ENCODE data around the gene ZWILCH. TPM values are rescaled to one million over a fixed set of nuclear protein-coding genes. Genes with fewer than 3 reads are reported as not detected.

ZWILCH gene
- total and polyA plus RNA-seq, 9 of the 15 experiments (the other 6 are each of a cell fraction or from before 2014, with no cell fraction given): 32.8 to 94.2 (median 52.1) TPM

DNA sequence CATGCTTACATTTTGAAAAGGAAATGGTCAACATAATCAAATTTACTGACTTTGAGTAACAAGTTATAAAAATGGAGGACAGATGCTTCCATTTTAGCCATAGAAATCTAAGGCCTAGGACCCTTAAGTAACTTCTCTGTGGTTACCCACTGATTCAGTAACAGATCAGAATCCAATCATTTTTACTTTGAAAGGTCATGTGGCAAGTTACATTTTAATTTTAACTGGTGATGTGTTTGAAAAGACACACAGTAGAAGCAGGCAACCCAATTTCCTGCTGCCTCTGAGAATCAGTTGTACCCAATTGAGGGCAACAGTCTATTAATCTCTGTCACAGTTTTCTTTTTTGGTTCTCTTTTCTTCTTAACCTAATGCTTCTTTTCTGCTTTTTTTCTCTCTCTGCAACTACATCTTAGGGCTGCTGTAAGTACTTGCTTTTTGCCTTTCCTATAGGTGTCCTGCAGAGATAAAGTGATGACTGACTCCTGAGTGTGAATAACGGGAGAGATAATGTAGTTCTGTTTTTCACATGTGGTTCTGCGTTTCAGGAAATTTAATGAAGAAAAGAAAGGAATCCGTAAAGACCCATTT is 3.3 kb downstream of the ZWILCH start (continued):
- TF ChIP-seq JUND (IDR thresholded peaks at IDR 0.05; ENCODE audit: borderline replicate concordance, low read depth, low read length) (peak; percentile 18; the same call in 1 of the 2 replicates), JUND (tag; IDR thresholded peaks at IDR 0.05; ENCODE audit: borderline replicate concordance, low read depth, low read length) (no peak), ZNF830 (CRISPR knock-in tag; IDR thresholded peaks at IDR 0.05) (no peak), JUN (IDR thresholded peaks at IDR 0.05; ENCODE audit: borderline replicate concordance, low read depth, low read length) (no peak), JUN (CRISPR knock-in tag; IDR thresholded peaks at IDR 0.05; ENCODE audit: borderline replicate concordance) (no peak), ZNF707 (CRISPR knock-in tag; conservative IDR thresholded peaks at IDR 0.05) (no peak), BDP1 (IDR thresholded peaks at IDR 0.05; ENCODE audit: insufficient read depth, insufficient read length) (no peak), ZBTB7A (IDR thresholded peaks at IDR 0.05; ENCODE audit: borderline replicate concordance, control insufficient read depth, low read depth, low read length) (no peak), CBFA2T3 (IDR thresholded peaks at IDR 0.05) (peak; percentile 58), ARID1B (IDR thresholded peaks at IDR 0.05) (peak; percentile 68), NR2C2 (CRISPR knock-in tag; IDR thresholded peaks at IDR 0.05) (no peak), NR2C2 (tag; IDR thresholded peaks at IDR 0.05) (no peak), SMARCA4 (IDR thresholded peaks at IDR 0.05) (peak; percentile 64; the same call in 1 of the 2 replicates), FOXM1 (IDR thresholded peaks at IDR 0.05; ENCODE audit: low read depth) (no peak), FOXM1 (CRISPR knock-in tag; IDR thresholded peaks at IDR 0.05; ENCODE audit: low read depth) (no peak), ZC3H4 (CRISPR knock-in tag; IDR thresholded peaks at IDR 0.05; ENCODE audit: borderline replicate concordance) (no peak), ZNF75A (CRISPR knock-in tag; IDR thresholded peaks at IDR 0.05) (no peak), JUNB (CRISPR knock-in tag; conservative IDR thresholded peaks at IDR 0.05) (no peak), XRCC3 (IDR thresholded peaks at IDR 0.05) (no peak), PHB (CRISPR knock-in tag; IDR thresholded peaks at IDR 0.05) (no peak), NFYB (IDR thresholded peaks at IDR 0.05; ENCODE audit: extremely low read depth, insufficient read length) (no peak), MEF2D (tag; conservative IDR thresholded peaks at IDR 0.05; ENCODE audit: low read depth) (no peak), SP2 (IDR thresholded peaks at IDR 0.05; ENCODE audit: extremely low read depth, low read depth, low read length, poor library complexity, severe bottlenecking) (no peak), MEIS2 (IDR thresholded peaks at IDR 0.05; ENCODE audit: partially characterized antibody) (peak; percentile 61), TAL1 (IDR thresholded peaks at IDR 0.05) (peak; percentile 26; the same call in 1 of the 2 replicates), RCOR1 (IDR thresholded peaks at IDR 0.05; ENCODE audit: borderline replicate concordance in 1 of 2, low read depth in 2 of 2, low read length in 2 of 2) (no peak)
- TF ChIP-seq, protein P1, sequence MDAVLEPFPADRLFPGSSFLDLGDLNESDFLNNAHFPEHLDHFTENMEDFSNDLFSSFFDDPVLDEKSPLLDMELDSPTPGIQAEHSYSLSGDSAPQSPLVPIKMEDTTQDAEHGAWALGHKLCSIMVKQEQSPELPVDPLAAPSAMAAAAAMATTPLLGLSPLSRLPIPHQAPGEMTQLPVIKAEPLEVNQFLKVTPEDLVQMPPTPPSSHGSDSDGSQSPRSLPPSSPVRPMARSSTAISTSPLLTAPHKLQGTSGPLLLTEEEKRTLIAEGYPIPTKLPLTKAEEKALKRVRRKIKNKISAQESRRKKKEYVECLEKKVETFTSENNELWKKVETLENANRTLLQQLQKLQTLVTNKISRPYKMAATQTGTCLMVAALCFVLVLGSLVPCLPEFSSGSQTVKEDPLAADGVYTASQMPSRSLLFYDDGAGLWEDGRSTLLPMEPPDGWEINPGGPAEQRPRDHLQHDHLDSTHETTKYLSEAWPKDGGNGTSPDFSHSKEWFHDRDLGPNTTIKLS (IDR thresholded peaks at IDR 0.05; ENCODE audit: borderline replicate concordance, low read depth): no peak
- TF ChIP-seq, protein P2, sequence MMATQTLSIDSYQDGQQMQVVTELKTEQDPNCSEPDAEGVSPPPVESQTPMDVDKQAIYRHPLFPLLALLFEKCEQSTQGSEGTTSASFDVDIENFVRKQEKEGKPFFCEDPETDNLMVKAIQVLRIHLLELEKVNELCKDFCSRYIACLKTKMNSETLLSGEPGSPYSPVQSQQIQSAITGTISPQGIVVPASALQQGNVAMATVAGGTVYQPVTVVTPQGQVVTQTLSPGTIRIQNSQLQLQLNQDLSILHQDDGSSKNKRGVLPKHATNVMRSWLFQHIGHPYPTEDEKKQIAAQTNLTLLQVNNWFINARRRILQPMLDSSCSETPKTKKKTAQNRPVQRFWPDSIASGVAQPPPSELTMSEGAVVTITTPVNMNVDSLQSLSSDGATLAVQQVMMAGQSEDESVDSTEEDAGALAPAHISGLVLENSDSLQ (IDR thresholded peaks at IDR 0.05): peak; percentile 65
- TF ChIP-seq, protein P3, sequence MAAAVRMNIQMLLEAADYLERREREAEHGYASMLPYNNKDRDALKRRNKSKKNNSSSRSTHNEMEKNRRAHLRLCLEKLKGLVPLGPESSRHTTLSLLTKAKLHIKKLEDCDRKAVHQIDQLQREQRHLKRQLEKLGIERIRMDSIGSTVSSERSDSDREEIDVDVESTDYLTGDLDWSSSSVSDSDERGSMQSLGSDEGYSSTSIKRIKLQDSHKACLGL (CRISPR knock-in tag; IDR thresholded peaks at IDR 0.05; ENCODE audit: borderline replicate concordance, poor library complexity, severe bottlenecking): no peak
